Pancreas (tissue), 10 donors: ENCODE measurements around the gene AURKAIP1. TPM values are rescaled to one million over a fixed set of nuclear protein-coding genes. Genes with fewer than 3 reads are reported as not detected.

Source experiments
- ATAC-seq, 4 donors: fragments of 200-7000 bp; cut with Tn5 transposase; one replicate each; pipeline versions ENCODE4 v1.8.0 to v1.9.1; 2020; ENCODE audit warnings: mild to moderate bottlenecking in 4 of 4, moderate library complexity in 4 of 4
- DNase-seq, 6 donors: peaks; one replicate each; pipeline ENCODE4 v3.0.0-alpha.2; 2020
- FAIRE-seq: peaks from 2 replicates; lab custom pipeline; 2012; peaks lifted over from hg19 to GRCh38; lab: Jason Lieb, UNC
- H3K27ac ChIP-seq, 4 donors: fragments of 200-600 bp; sonication (generic); 1 replicate in 3 of 4; 2 replicates in 1 of 4; pipeline versions ENCODE4 v1.5.0 to v1.8.0; 2020
- H3K27me3 ChIP-seq, 4 donors: fragments of 200-600 bp; one replicate each; pipeline ENCODE4 v1.8.0; 2021
- H3K36me3 ChIP-seq, 3 donors: fragments of 200-600 bp; sonication (generic) in 1 of 3; one replicate each; pipeline versions ENCODE4 v1.5.0 to v1.8.0; 2020 to 2021
- H3K4me1 ChIP-seq, 3 donors: fragments of 200-600 bp; one replicate each; pipeline ENCODE4 v1.8.0; 2021
- H3K4me3 ChIP-seq, 4 donors: fragments of 200-600 bp; sonication (generic) in 2 of 4; one replicate each; pipeline versions ENCODE4 v1.5.0 to v1.8.0; 2020 to 2021
- H3K9me3 ChIP-seq, 4 donors: fragments of 200-600 bp; one replicate each; pipeline ENCODE4 v1.8.0; 2021
- WGBS, 2 donors: extraction: QIAGEN DNeasy Blood & Tissue Kit; methylation state at CpG; one replicate each; pipeline ENCODE4 v1.1.7; 2013; 5-methylcytosine and 5-hydroxymethylcytosine counted together
- intact Hi-C, 3 donors: fragments of 100-400 bp; cut with DNase I; formaldehyde crosslinking; loops; one replicate each; pipeline versions ENCODE4 v1.11.1 to v1.14.2; 2022
- polyA plus RNA-seq, 2 donors: library from polyadenylated mRNA; stranded (reverse); fragments of 200-250 nt; gene quantifications; one replicate each; pipeline ENCODE4 v1.2.3, GENCODE V29; 2013
- total RNA-seq, 6 donors: library from RNA; stranded (reverse); fragmentation: NEBNext Ultra II Directional in 4 of 6; extraction: Animal tissue kit (Norgen Biotek cat#: 25700) in 4 of 6; gene quantifications; one replicate each; pipeline versions ENCODE4 v1.2.1 to v1.2.4, GENCODE V29; 2021 to 2023
- TF ChIP-seq, protein P1 (sequence below), 4 donors: fragments of 200-600 bp; sonication (generic) in 3 of 4; IDR thresholded peaks; one replicate each; pipeline versions ENCODE4 v1.5.0 to v1.8.0; 2021; ENCODE audit warnings: antibody characterized with exemption in 4 of 4
- donor health status: healthy with polysubstance abuse.
- donor health status: DM: no; HTN: no; CAD: no; lungs with moderate emphysema.
- donor health status: DM: no; HTN: no; CAD: no.
- donor health status: control.
- donor health status: control.
- donor health status: Bipolar disorder and iron deficiency.
- donor health status: DM: yes; HTN: yes; CAD: no.
- donor health status: DM: no; HTN: no; CAD: no.
- donor health status: DM: no; HTN: no; CAD: no.
- donor health status: DM: yes; HTN: yes; CAD: no.

Gene AURKAIP1
- total and polyA plus RNA-seq, 8 donors = 52.8 to 161 (median 64.9) TPM

DNA sequence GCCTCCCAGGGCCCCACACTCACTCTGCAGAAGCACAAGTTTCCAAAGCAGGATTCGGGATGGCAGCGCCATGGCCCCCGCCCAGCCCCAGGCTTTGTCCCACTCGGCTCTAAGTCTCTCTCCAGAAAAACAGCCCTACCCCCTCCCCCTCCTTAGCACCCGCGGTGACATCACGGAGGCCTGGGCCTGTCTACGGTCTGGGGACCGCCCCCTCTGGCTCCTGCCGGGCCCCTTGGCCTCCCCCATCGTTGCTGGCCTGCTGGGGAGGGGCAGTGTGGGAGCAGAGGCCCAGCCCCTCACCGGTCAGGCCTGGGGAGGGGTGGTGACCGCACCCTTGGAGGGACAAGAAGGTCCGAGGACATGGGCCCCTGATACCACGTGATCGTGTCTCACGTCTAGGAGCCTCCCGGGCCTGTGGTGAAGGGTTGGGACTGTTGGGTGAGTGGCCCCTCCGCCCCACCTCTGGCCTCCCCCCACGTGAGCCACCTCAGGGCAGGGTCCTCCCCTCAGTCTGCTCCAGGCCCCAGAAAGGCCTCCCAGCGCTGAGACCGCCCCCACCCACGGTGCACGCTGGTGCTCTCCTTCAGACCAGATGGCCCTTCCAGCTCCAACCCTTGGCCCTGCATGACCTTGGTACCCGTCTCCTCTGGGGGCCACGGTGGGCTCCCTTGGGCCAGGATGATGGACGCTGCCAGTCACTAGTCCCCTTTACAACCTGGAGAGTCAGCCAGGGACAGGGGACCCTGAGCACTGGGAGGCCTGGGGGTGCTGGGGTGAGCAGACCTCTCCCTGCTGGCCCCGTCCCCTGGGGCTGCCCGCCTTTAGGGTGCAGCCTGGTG, 16.4 kb downstream of the AURKAIP1 start, which contains the start of gene MXRA8:
MXRA8 (minus strand) TSS at position 123 of the 839 bp plus-strand sequence; CDS start at position 72, 51 bp downstream.
- Histone ChIP-seq H3K9me3 (no peaks in the 10 kb centered on the region), H3K36me3 (no peaks in the 10 kb centered on the region), H3K4me1 (no peaks in the 10 kb centered on the region), H3K27ac (peak within 1 kb of the TSS in 1 of 4 donors; percentile 1), H3K27me3 (no peaks in the 10 kb centered on the region), H3K4me3 (peak within 1 kb of the TSS in 2 of 4 donors; percentile 13 to 19)
- TF ChIP-seq, protein P1, sequence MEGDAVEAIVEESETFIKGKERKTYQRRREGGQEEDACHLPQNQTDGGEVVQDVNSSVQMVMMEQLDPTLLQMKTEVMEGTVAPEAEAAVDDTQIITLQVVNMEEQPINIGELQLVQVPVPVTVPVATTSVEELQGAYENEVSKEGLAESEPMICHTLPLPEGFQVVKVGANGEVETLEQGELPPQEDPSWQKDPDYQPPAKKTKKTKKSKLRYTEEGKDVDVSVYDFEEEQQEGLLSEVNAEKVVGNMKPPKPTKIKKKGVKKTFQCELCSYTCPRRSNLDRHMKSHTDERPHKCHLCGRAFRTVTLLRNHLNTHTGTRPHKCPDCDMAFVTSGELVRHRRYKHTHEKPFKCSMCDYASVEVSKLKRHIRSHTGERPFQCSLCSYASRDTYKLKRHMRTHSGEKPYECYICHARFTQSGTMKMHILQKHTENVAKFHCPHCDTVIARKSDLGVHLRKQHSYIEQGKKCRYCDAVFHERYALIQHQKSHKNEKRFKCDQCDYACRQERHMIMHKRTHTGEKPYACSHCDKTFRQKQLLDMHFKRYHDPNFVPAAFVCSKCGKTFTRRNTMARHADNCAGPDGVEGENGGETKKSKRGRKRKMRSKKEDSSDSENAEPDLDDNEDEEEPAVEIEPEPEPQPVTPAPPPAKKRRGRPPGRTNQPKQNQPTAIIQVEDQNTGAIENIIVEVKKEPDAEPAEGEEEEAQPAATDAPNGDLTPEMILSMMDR (IDR thresholded peaks at IDR 0.05) = no peak
- DNase-seq (peak in 3 of 6 donors; percentile 37 to 67 (median 58)), ATAC-seq (peak; percentile 14 to 49 (median 32)), FAIRE-seq (no peak)
- intact Hi-C loops = no loop called here
- WGBS, 2 donors = 31 to 33% methylated on average over 28 to 29 of the region's 29 CpGs

DNA sequence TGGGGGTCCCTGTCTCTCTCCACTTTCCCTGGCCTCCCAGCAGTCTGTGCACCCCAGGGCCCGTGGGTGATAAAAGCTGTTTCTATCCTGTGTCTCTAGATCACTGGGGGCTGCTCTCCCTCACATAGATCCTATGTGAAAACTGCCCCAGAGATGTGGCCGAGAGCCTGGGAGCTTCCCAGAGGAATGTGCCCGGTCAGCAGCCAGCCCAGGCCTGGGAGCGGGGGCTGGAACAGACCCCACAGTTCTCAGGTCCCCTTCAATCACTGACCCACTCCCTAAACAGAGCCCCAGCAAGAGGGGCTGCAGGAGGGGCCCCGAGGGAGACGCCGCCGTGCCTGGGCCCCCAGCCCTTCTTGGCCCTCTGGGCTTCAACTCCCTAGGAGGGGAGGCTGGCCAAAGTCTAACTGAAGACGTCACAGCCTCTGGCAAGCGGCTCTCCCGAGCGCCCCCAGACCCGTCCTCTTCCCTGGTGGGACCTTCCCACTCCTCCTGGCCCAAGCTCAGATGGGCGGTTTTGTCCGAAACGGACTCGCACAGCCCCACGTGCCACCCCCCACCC, 17.1 kb downstream of the AURKAIP1 start:
- FAIRE-seq (no peak), ATAC-seq (no peak), DNase-seq (peak in 2 of 6 donors; percentile 13 to 72)
- Histone ChIP-seq H3K4me1 (no peaks in the 10 kb centered on the region), H3K9me3 (no peaks in the 10 kb centered on the region), H3K27ac (no peak overlapping the region), H3K36me3 (no peaks in the 10 kb centered on the region), H3K27me3 (no peaks in the 10 kb centered on the region), H3K4me3 (peak overlapping the region in 2 of 4 donors; percentile 13 to 19)
- 24 to 29% methylated on average over 16 to 18 of the region's 18 CpGs for WGBS, 2 donors
- TF ChIP-seq, protein P1 (IDR thresholded peaks at IDR 0.05) = no peak
- intact Hi-C loops = no loop called here

GRCh38 chr1:1356796-1357401, 18.1 kb downstream of the AURKAIP1 start:
- H3K9me3 ChIP-seq = no peaks in the 10 kb centered on the region
- ATAC-seq = no peak
- H3K4me1 ChIP-seq = no peaks in the 10 kb centered on the region
- FAIRE-seq = no peak
- WGBS, 2 donors = 60 to 62% methylated on average over 25 to 26 of the region's 26 CpGs
- H3K27me3 ChIP-seq = no peaks in the 10 kb centered on the region
- peak overlapping the region in 1 of 4 donors; percentile 19 for H3K4me3 ChIP-seq
- no peak overlapping the region for H3K27ac ChIP-seq
- TF ChIP-seq, protein P1 (IDR thresholded peaks at IDR 0.05) = no peak
- peak in 3 of 6 donors; percentile 14 to 79 (median 33) for DNase-seq
- intact Hi-C loops = no loop called here
- H3K36me3 ChIP-seq = no peaks in the 10 kb centered on the region

- no peaks in the 10 kb centered on the region for H3K9me3 ChIP-seq
- no peak overlapping the region for H3K4me3 ChIP-seq
- H3K27ac ChIP-seq = no peak overlapping the region
- intact Hi-C loops = no loop called here
- no peaks in the 10 kb centered on the region for H3K27me3 ChIP-seq
- WGBS, 2 donors = 35 to 38% methylated on average over 8 of the region's 8 CpGs
- FAIRE-seq = no peak
- no peak for ATAC-seq
- peak in 4 of 6 donors; percentile 4 to 66 (median 30) for DNase-seq
- TF ChIP-seq, protein P1 (IDR thresholded peaks at IDR 0.05) = no peak
- no peaks in the 10 kb centered on the region for H3K4me1 ChIP-seq
- H3K36me3 ChIP-seq = no peaks in the 10 kb centered on the region
Measured at GRCh38 chr1:1356166-1356795, 18.7 kb downstream of the AURKAIP1 start.
